OCI-LY7 (cell line): ENCODE data around the gene SLC25A13. TPM values are rescaled to one million over a fixed set of nuclear protein-coding genes. Genes with fewer than 3 reads are reported as not detected.

Source experiments
- BruUV-seq: library from RNA; stranded (reverse); fragments of 400-500 nt; replicated peaks from 2 replicates; lab custom pipeline; 2021; lab: Mats Ljungman, UMichigan
- CTCF ChIA-PET: fragments of 300-600 bp; sonication (Branson Sonifier 250); formaldehyde crosslinking; loops from one replicate; lab custom pipeline; 2022; ENCODE audit warnings: antibody characterized with exemption; ENCODE audit not compliant: unreplicated experiment; lab: Charles Lee
- POLR2A ChIA-PET: fragments of 300-600 bp; sonication (Branson Sonifier 250); formaldehyde crosslinking; loops from one replicate; lab custom pipeline; 2022; ENCODE audit warnings: antibody characterized with exemption; lab: Charles Lee
- DNase-seq: peaks from one replicate; pipeline ENCODE4 v3.0.0-alpha.2; 2015; ENCODE audit warnings: low spot score
- H2AFZ ChIP-seq: fragments of 200-600 bp; sonication (generic), shearing (Covaris generic); 2 replicates; pipeline ENCODE4 v1.6.1; 2014; ENCODE audit warnings: mild to moderate bottlenecking, antibody characterized with exemption, low read length, moderate library complexity
- H3K27ac ChIP-seq: fragments of 200-600 bp; sonication (generic); 2 replicates; pipeline ENCODE4 v1.5.1; 2014; ENCODE audit warnings: mixed run types, low read depth, mild to moderate bottlenecking, moderate library complexity, low read length, inconsistent platforms; ENCODE audit not compliant: poor library complexity, severe bottlenecking
- H3K36me3 ChIP-seq: fragments of 200-600 bp; sonication (generic); 2 replicates; pipeline ENCODE4 v1.6.1; 2014; ENCODE audit warnings: mild to moderate bottlenecking, antibody characterized with exemption, low read length, moderate library complexity, mixed read lengths; ENCODE audit not compliant: insufficient read depth
- H3K4me1 ChIP-seq: fragments of 200-600 bp; sonication (generic); 2 replicates; pipeline ENCODE4 v1.5.1; 2014; ENCODE audit warnings: mild to moderate bottlenecking, low read length; ENCODE audit not compliant: insufficient read depth, poor library complexity, severe bottlenecking
- H3K4me2 ChIP-seq: fragments of 200-600 bp; sonication (generic); 2 replicates; pipeline ENCODE4 v1.6.1; 2014; ENCODE audit warnings: mild to moderate bottlenecking, low read length
- H3K4me3 ChIP-seq: fragments of 200-600 bp; sonication (generic); 2 replicates; pipeline ENCODE4 v1.5.1; 2014; ENCODE audit warnings: mild to moderate bottlenecking, low read depth, low read length; ENCODE audit not compliant: poor library complexity, severe bottlenecking
- H3K79me2 ChIP-seq: fragments of 200-600 bp; sonication (generic); 2 replicates; pipeline ENCODE4 v1.6.1; 2016; ENCODE audit warnings: low read depth, mild to moderate bottlenecking, low read length, moderate library complexity, mixed read lengths; ENCODE audit not compliant: insufficient read depth
- H3K9me2 ChIP-seq: fragments of 200-600 bp; sonication (generic); 2 replicates; pipeline ENCODE4 v1.6.1; 2016; ENCODE audit warnings: mild to moderate bottlenecking, low read length, mixed read lengths; ENCODE audit not compliant: insufficient read depth
- H3K9me3 ChIP-seq: fragments of 200-600 bp; sonication (generic); 2 replicates; pipeline ENCODE4 v1.6.1; 2014; ENCODE audit warnings: mild to moderate bottlenecking, mixed run types, low read length, mixed read lengths
- H4K20me1 ChIP-seq: fragments of 200-600 bp; sonication (generic); 2 replicates; pipeline ENCODE4 v1.6.1; 2014; ENCODE audit warnings: mild to moderate bottlenecking, antibody characterized with exemption, low read length, moderate library complexity, mixed read lengths; ENCODE audit not compliant: insufficient read depth
- CTCF ChIP-seq: fragments of 200-600 bp; sonication (generic); conservative IDR thresholded peaks from 2 replicates; pipeline ENCODE4 v1.5.1; 2014; ENCODE audit warnings: mild to moderate bottlenecking, antibody characterized with exemption, low read length, moderate library complexity, mixed read lengths
- EZH2phosphoT487 ChIP-seq: fragments of 200-600 bp; sonication (generic); IDR thresholded peaks from 2 replicates; pipeline ENCODE4 v1.6.1; 2018; ENCODE audit warnings: low read depth, borderline replicate concordance, mild to moderate bottlenecking, mixed run types, antibody characterized with exemption, low read length, moderate library complexity, mixed read lengths
- intact Hi-C: fragments of 100-400 bp; cut with micrococcal nuclease; formaldehyde crosslinking; loops from one replicate; pipeline ENCODE4 v1.10.0; 2022; ENCODE audit not compliant: unreplicated experiment
- total RNA-seq, 2 experiments: library from RNA; depleted of rRNA in 1 of 2; stranded (reverse); fragments of >200 nt in 1 of 2; shearing (Covaris generic) in 1 of 2; gene quantifications; 2 replicates each; pipeline ENCODE4 v1.2.3, GENCODE V29; 2014 to 2022

The SLC25A13 gene
- total RNA-seq, 2 experiments from 2014 or later: 0.63 TPM; not detected in 1

GRCh38 chr7:96354881-96355280 is 33.0 kb upstream of the SLC25A13 start:
- no peak overlapping the region for H3K27ac ChIP-seq
- no peak overlapping the region for H3K4me2 ChIP-seq
- H3K79me2 ChIP-seq: no peaks in the 10 kb centered on the region
- no peaks in the 10 kb centered on the region for H3K4me1 ChIP-seq
- no peak overlapping the region for H2AFZ ChIP-seq
- intact Hi-C loops: no loop called here
- no peaks in the 10 kb centered on the region for H3K36me3 ChIP-seq
- no peaks in the 10 kb centered on the region for H3K9me2 ChIP-seq
- DNase-seq: no peak
- CTCF ChIA-PET: no interaction called here
- BruUV-seq: no TSS peak
- no peaks in the 10 kb centered on the region for H3K9me3 ChIP-seq
- POLR2A ChIA-PET: no interaction called here
- TF ChIP-seq CTCF: no peak
- no peak for TF ChIP-seq EZH2phosphoT487
- no peak overlapping the region for H3K4me3 ChIP-seq
- H4K20me1 ChIP-seq: no peaks in the 10 kb centered on the region

- Histone ChIP-seq H4K20me1 (no peaks in the 10 kb centered on the region), H3K27ac (no peak overlapping the region), H3K9me3 (no peaks in the 10 kb centered on the region), H3K4me3 (no peak overlapping the region), H3K79me2 (no peaks in the 10 kb centered on the region), H3K4me2 (no peak overlapping the region), H2AFZ (no peak overlapping the region), H3K9me2 (no peaks in the 10 kb centered on the region; the same call in 1 of the 2 replicates), H3K36me3 (no peaks in the 10 kb centered on the region), H3K4me1 (no peaks in the 10 kb centered on the region)
- no peak for DNase-seq
- no TSS peak for BruUV-seq
- CTCF ChIA-PET: no interaction called here
- POLR2A ChIA-PET: no interaction called here
- intact Hi-C loops: no loop called here
- TF ChIP-seq EZH2phosphoT487: no peak
- no peak for TF ChIP-seq CTCF
Observed at GRCh38 chr7:96349572-96349971, 27.7 kb upstream of the SLC25A13 start.

- no peak for DNase-seq
- Histone ChIP-seq H3K4me1 (no peaks in the 10 kb centered on the region), H2AFZ (no peak overlapping the region), H3K36me3 (no peaks in the 10 kb centered on the region), H4K20me1 (no peaks in the 10 kb centered on the region), H3K9me3 (no peaks in the 10 kb centered on the region), H3K4me3 (no peak overlapping the region), H3K4me2 (no peak overlapping the region), H3K9me2 (no peaks in the 10 kb centered on the region; the same call in 1 of the 2 replicates), H3K27ac (no peak overlapping the region), H3K79me2 (no peaks in the 10 kb centered on the region)
- ChIA-PET CTCF (no interaction called here), POLR2A (interaction anchor here (0.7 kb wide), 1 partner anchor 40 kb away, joined by 3 read pairs; no protein-coding TSS in a partner anchor)
- BruUV-seq: no TSS peak
- no peak for TF ChIP-seq CTCF
- no peak for TF ChIP-seq EZH2phosphoT487
- intact Hi-C loops: no loop called here
Observed at GRCh38 chr7:96347471-96347870, 25.6 kb upstream of the SLC25A13 start.
